ENCODE measurements around the gene NAB1.

Gene NAB1

GRCh38 chr2:190649035-190649797 is at the start of gene NAB1:
NAB1 (plus strand) TSS chr2:190649083; CDS start chr2:190659177, 10,094 bp downstream.
- TF ChIP-seq GATA3 (IDR thresholded peaks at IDR 0.05; ENCODE audit: low read depth, low read length), result no peak
- TF ChIP-seq GATA2 (IDR thresholded peaks at IDR 0.05; ENCODE audit: low read depth, low read length), result no peak

DNA sequence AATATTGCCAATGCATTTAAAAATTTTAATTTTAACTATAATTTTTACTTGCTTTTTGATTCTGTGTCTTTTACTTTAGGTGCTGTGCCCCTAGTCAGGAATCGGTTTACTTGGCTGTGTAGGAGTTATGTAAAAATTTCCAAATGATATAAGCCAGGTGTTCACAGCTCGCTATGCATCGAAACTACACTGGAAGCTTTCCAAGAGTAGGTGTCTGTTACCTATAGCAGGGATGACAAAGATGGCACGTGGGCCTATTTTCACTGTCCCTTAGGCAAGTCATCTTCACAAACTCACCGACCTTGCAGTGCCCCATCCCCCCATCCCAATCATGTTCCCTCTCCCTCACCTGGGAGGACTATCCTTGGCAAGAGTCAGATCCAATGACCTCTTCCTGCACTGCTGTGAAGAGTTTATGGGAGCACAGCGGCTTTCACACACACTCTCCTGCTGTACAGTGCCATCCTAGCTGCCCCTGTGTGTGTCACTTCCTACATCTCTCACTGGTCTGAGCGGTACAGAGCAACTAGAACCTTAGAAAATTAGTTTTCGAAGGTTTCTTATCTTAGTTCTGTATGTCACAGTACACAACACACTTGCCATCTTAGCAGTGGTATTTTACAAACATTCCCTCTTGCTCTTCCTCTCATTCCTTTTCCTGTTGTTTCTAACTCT is 49.2 kb upstream of the NAB1 start:
- TF ChIP-seq GATA3 (IDR thresholded peaks at IDR 0.05; ENCODE audit: low read depth, low read length) (no peak), GATA2 (IDR thresholded peaks at IDR 0.05; ENCODE audit: low read depth, low read length) (no peak)

- no peak for TF ChIP-seq GATA3 (IDR thresholded peaks at IDR 0.05; ENCODE audit: low read depth, low read length)
- TF ChIP-seq GATA2 (IDR thresholded peaks at IDR 0.05; ENCODE audit: low read depth, low read length), result no peak
Observed at GRCh38 chr2:190600293-190601103, 48.4 kb upstream of the NAB1 start.

DNA sequence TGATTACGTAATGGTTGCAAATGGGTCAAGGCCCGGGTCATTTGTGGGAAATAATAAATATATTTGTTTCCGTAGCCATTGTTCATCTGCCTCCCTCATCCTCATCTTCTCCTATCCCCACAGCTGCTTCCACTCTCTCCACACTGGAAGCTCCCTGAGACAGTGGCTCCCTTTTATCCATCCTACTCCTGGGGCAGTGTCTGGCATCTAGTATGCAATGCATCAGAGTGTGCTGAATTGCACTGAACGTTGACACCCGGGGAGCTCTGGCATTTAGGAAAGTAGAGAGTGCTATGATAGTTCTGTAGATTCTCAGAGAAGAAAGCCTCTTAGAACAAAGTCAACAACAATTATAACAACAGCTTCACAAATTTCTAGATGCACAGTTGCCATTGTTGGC is 45.5 kb upstream of the NAB1 start:
- no peak for TF ChIP-seq GATA3 (IDR thresholded peaks at IDR 0.05; ENCODE audit: low read depth, low read length)
- no peak for TF ChIP-seq GATA2 (IDR thresholded peaks at IDR 0.05; ENCODE audit: low read depth, low read length)

DNA sequence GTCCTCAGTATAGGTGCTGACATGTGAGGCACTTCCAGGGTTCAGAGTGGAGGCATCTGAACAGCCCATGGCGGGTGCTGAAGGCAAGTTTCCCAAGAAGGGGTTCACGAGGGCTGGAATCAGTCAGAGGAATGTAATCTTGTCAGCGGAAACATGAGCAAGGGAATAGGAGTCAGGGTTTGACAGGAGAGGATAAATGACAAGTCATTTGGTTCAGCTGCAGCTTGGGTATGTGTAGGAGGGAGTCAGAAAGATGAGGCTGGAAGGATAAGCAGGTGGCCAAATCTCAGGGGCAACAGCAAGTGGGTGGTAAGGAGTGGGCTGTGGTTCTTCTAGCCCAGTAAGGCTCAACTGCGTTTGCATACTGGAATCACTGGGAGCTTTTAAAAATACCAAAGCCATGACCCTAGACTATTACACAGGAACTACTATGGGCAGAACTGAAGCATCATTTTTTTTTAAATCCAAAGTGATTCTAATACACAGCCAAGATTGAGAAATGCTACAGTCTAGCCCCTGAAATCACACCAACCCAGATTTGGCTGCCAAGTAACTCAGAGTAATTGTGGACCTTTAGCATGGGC is 41.8 kb upstream of the NAB1 start:
- TF ChIP-seq GATA3 (IDR thresholded peaks at IDR 0.05; ENCODE audit: low read depth, low read length), result no peak
- TF ChIP-seq GATA2 (IDR thresholded peaks at IDR 0.05; ENCODE audit: low read depth, low read length), result no peak

DNA sequence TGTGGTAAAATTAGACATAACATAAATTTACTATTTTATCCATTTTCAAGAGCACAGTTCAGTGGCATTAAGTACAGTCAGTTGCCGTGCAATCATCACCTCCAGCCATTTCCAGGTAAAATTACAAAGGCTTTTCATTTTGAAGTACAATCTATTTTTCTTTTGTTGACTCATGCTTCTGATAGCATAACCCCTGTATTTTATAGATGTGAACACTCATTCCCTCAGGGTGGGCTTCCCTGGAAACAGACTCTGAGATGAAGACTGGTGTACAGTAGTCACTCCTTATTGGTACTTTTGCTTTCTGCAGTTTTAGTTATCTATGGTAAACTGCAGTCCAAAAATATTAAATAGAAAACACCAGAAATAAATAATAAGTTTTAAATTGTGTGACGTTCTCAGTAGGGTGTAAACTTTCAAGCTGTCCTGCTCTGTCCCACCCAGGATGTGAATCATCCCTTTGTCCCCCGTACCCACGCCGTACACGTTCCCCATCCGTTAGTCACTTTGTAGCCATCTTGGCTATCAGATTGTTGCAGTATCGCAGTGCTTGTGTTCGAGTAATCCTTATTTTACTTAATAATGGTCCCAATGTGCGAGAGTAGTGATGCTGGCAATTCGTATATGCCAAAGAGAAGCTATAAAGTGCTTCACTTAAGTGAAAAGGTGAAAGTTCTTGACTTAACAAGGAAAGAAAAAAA is 41.1 kb upstream of the NAB1 start:
- no peak for TF ChIP-seq GATA2 (IDR thresholded peaks at IDR 0.05; ENCODE audit: low read depth, low read length)
- no peak for TF ChIP-seq GATA3 (IDR thresholded peaks at IDR 0.05; ENCODE audit: low read depth, low read length)

DNA sequence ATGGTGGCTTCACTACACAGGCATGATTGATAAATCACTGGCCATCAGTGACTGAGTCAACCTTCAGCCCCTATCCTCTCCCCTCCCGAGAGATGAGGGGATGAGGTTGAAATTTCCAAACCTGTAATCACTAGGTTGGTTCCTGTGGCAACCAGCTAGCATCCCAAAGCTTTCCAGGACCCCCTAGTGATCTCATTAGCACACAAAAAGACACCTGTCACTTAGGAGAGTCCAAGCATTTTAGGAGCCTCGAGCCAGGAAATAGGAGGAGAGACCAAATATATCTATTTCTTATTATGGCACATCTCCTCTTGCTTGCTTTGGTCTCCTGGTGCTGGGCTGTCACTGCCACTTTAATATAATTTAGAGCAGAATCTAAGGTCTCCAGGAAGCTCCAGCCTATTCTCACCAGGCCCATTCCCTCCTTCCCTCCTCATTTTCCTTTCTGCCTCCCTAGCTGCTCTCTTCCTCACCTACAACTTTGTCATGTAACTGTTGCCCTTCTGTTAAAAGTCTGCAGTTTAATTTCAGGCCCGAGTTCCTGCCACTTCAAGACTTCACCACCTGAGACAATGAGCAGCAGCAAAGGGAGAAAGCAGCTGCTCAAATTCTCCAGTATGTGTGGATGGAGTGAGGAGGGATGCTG is 33.2 kb upstream of the NAB1 start:
- TF ChIP-seq GATA3 (IDR thresholded peaks at IDR 0.05; ENCODE audit: low read depth, low read length) (no peak), GATA2 (IDR thresholded peaks at IDR 0.05; ENCODE audit: low read depth, low read length) (no peak)

DNA sequence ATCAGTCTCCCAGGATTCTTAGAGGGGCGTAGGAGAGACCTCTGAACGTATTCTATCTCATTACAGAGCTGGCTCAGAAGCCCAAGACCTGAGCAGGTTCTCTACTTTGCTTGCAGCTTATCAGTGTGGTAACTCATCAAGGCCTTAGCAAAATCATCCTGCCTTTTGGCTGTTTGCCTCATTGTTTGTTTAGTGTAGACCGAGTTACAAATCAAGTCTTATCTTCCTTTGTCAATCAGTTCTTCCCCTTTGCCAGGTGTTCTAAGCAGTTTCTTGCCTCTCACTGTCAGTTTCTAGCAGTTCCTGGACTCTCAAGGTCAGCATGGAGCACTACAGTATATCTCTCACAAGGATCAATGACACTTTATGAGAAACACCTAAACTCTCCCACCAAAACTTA is 30.9 kb upstream of the NAB1 start:
- no peak for TF ChIP-seq GATA3 (IDR thresholded peaks at IDR 0.05; ENCODE audit: low read depth, low read length)
- no peak for TF ChIP-seq GATA2 (IDR thresholded peaks at IDR 0.05; ENCODE audit: low read depth, low read length)

GRCh38 chr2:190625691-190626090 is 23.2 kb upstream of the NAB1 start:
- TF ChIP-seq GATA3 (IDR thresholded peaks at IDR 0.05; ENCODE audit: low read depth, low read length), result no peak
- TF ChIP-seq GATA2 (IDR thresholded peaks at IDR 0.05; ENCODE audit: low read depth, low read length), result no peak

GRCh38 chr2:190626641-190627210 is 22.2 kb upstream of the NAB1 start:
- TF ChIP-seq GATA2 (IDR thresholded peaks at IDR 0.05; ENCODE audit: low read depth, low read length), result no peak
- TF ChIP-seq GATA3 (IDR thresholded peaks at IDR 0.05; ENCODE audit: low read depth, low read length), result no peak

DNA sequence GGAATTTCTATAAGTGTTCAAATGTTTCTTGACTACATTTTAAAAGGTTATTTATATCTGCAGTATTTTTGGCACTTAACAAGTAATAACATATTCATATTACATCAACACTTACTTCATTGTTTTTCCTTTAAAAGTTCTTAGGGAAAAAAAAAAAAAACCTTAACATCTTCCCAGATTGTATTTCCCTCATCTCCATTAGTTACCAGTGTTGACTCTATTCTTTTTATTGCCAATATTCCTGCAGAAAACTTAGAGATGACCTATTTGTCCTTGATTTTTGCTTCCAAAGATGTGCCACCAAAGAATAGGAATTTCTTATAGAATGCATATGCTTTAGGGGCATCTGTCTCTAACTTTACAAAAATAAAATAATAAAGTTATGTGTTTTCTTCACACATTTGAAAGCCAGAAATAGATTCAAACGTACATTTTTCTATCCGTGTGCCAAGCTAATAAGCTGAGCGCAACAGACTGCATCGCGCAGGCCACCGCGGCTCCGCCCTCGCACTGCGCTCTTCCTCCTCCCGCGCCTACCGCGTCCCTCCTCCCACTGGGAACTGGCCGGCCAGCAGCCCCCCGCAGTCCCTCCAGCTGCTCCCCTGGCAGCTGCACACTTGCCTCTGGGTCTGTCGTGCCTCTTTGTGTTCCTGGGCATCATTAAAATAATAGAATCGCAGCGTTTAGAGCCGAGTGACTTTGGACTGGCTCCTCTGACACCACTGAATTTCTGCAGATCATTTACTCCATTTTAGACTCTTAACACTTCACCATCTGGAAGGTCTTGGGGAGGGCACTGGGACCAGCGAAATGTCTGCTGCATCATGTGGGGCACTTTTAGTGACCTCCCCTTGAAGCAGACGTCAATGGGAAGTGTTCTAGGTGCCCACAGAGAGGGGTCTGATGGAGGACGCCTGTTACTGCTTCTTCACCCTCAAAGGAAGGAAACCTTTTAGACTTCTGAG is 21.2 kb upstream of the NAB1 start:
- TF ChIP-seq GATA2 (IDR thresholded peaks at IDR 0.05; ENCODE audit: low read depth, low read length) (no peak), GATA3 (IDR thresholded peaks at IDR 0.05; ENCODE audit: low read depth, low read length) (no peak)

All from SH-SY5Y (cell line).